Kidney (tissue), 14 donors: ENCODE results near the gene PANX2. TPM values are rescaled to one million over a fixed set of nuclear protein-coding genes. Genes with fewer than 3 reads are reported as not detected.
"Not testable (repeated sequence)": the region's sequence is repeated elsewhere in the genome, so short reads cannot be mapped to it uniquely, and the experiment has no call there.

Experiments
- DNase-seq, 5 donors: peaks; one replicate each; pipeline ENCODE4 v3.0.0-alpha.2; 2013 to 2020
- FAIRE-seq: peaks from 2 replicates; lab custom pipeline; 2012; peaks lifted over from hg19 to GRCh38; lab: Jason Lieb, UNC
- H3K27ac ChIP-seq, 2 donors: one replicate each; pipeline ENCODE4 v1.7.0; 2013; ENCODE audit warnings: low read depth in 2 of 2, low read length in 2 of 2, inconsistent platforms in 1 of 2
- H3K27me3 ChIP-seq: one replicate; pipeline ENCODE4 v1.7.1; 2013; ENCODE audit warnings: low read length, inconsistent platforms; ENCODE audit not compliant: control insufficient read depth, insufficient read depth
- H3K36me3 ChIP-seq, 3 donors: one replicate each; pipeline versions ENCODE4 v1.7.0 to v1.7.1; 2013; ENCODE audit warnings: low read length in 3 of 3, control low read depth in 1 of 3, inconsistent platforms in 1 of 3; ENCODE audit not compliant: insufficient read depth in 3 of 3, control insufficient read depth in 2 of 3
- H3K4me1 ChIP-seq, 3 donors: one replicate each; pipeline versions ENCODE4 v1.7.0 to v1.7.1; 2013; ENCODE audit warnings: low read length in 3 of 3, inconsistent platforms in 1 of 3, low read depth in 1 of 3; ENCODE audit not compliant: control insufficient read depth in 2 of 3, insufficient read depth in 2 of 3
- H3K4me3 ChIP-seq, 3 donors: one replicate each; pipeline versions ENCODE4 v1.7.0 to v1.8.1; 2013; ENCODE audit warnings: low read length in 3 of 3, control low read depth in 1 of 3, inconsistent platforms in 1 of 3
- H3K9ac ChIP-seq, 3 donors: one replicate each; pipeline versions ENCODE4 v1.7.0 to v1.7.1; 2013; ENCODE audit warnings: low read length in 3 of 3, control low read depth in 1 of 3, inconsistent platforms in 1 of 3
- H3K9me3 ChIP-seq, 3 donors: one replicate each; pipeline versions ENCODE4 v1.7.0 to v1.7.1; 2013; ENCODE audit warnings: low read length in 3 of 3, control low read depth in 1 of 3, inconsistent platforms in 1 of 3; ENCODE audit not compliant: control insufficient read depth in 2 of 3, insufficient read depth in 1 of 3
- intact Hi-C: fragments of 100-400 bp; cut with DNase I; formaldehyde crosslinking; loops from one replicate; pipeline ENCODE4 v1.11.1; 2022
- polyA plus RNA-seq: library from polyadenylated mRNA; stranded (reverse); fragments of 350-450 nt; fragmentation: Illumina TruSeq; extraction: RNeasy Lipid Tissue Mini Kit (QIAGEN cat#74804); gene quantifications from one replicate; pipeline ENCODE4 v1.2.3, GENCODE V29; 2014; ENCODE audit warnings: low read depth, low replicate concordance; ENCODE audit not compliant: insufficient read depth
- total RNA-seq: library from RNA; stranded (reverse); fragmentation: NEBNext Ultra II Directional; extraction: Animal tissue kit (Norgen Biotek cat#: 25700); gene quantifications from one replicate; pipeline ENCODE4 v1.2.1, GENCODE V29; 2021
- TF ChIP-seq, protein P1 (sequence below): IDR thresholded peaks from 3 replicates; pipeline ENCODE4 v1.5.1; 2012; ENCODE audit warnings: mild to moderate bottlenecking, moderate library complexity, borderline replicate concordance; ENCODE audit not compliant: insufficient read depth; ENCODE audit errors: extremely low read depth
- donor health status: control.
- donor health status: control.
- donor health status: control.
- donor health status: control.
- donor health status: control.
- donor health status: DM: yes; HTN: yes; CAD: no.
- donor health status: Normal renal cell carcinoma (clear cell type).

Gene PANX2
- total and polyA plus RNA-seq, 2 donors from 2014 or later: 1.0 to 4.3 TPM

DNA sequence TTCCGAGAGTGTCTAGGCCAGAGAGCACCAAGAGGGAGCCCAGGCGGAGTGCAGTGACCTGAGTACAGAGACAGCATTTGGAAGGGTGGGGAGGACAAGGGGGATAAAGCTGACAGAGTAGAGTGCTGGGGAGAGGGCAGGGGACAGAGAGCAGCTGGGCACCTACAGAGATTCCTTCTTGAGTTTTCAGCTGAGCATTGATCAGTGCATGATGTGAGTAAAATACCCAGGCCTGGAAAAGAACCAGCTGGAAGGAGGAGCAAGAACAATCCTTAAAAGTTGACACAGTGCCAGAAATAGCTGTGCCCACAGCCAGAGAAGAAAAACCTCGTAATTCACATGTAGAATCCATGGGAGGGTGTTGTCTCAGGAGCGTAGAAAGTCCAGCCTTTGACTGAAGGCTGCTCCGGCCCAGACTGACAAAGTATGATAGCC, 33.9 kb upstream of the PANX2 start:
- Histone ChIP-seq H3K27me3 (no peaks in the 10 kb centered on the region), H3K9ac (no peak overlapping the region), H3K4me1 (no peaks in the 10 kb centered on the region), H3K27ac (no peak overlapping the region), H3K9me3 (no peaks in the 10 kb centered on the region), H3K4me3 (no peak overlapping the region), H3K36me3 (no peaks in the 10 kb centered on the region)
- TF ChIP-seq, protein P1, sequence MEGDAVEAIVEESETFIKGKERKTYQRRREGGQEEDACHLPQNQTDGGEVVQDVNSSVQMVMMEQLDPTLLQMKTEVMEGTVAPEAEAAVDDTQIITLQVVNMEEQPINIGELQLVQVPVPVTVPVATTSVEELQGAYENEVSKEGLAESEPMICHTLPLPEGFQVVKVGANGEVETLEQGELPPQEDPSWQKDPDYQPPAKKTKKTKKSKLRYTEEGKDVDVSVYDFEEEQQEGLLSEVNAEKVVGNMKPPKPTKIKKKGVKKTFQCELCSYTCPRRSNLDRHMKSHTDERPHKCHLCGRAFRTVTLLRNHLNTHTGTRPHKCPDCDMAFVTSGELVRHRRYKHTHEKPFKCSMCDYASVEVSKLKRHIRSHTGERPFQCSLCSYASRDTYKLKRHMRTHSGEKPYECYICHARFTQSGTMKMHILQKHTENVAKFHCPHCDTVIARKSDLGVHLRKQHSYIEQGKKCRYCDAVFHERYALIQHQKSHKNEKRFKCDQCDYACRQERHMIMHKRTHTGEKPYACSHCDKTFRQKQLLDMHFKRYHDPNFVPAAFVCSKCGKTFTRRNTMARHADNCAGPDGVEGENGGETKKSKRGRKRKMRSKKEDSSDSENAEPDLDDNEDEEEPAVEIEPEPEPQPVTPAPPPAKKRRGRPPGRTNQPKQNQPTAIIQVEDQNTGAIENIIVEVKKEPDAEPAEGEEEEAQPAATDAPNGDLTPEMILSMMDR: no peak
- DNase-seq: peak in 3 of 5 donors; percentile 41 to 70 (median 66)
- no peak for FAIRE-seq
- intact Hi-C loops: no loop called here

DNA sequence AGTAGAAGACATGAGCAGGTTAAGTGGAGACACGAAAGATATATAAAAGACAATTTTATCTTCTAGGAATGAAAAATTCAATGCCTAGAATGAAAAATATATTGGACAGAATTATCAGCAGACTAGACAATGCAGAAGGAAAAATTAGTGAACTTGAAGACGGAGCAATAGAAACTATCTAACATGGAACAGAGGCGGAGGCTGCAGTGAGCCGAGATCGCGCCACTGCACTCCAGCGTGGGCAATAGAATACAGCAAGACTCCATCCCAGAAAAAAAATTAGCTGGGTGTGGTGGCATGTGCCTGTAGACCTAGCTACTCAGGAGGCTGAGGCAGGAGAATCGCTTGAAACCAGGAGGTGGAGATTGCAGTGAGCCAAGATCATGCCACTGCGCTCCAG, 33.3 kb upstream of the PANX2 start:
- not testable (repeated sequence) for DNase-seq

DNA sequence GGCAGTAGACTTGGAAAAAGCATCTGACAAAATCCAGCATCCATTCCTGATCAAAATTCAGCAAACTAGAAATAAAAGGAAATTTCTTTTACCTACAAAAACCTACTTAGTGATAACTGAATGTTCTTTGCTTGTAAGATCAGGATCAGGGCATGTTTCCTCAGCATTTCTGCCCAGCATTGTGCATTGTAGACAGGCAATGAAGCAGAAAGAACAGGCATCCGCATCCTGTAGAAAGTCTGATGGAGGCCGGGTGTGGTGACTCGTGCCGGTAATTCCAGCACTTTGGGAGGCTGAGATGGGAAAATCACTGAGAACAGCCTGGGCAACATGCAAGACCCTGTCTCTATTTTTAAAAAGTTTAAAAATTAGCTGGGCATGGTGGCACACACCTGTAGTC, 32.5 kb upstream of the PANX2 start:
- Histone ChIP-seq H3K9me3 (no peaks in the 10 kb centered on the region), H3K36me3 (no peaks in the 10 kb centered on the region), H3K4me1 (no peaks in the 10 kb centered on the region), H3K27ac (no peak overlapping the region), H3K9ac (no peak overlapping the region), H3K27me3 (no peaks in the 10 kb centered on the region), H3K4me3 (no peak overlapping the region)
- DNase-seq (no peak), FAIRE-seq (no peak)
- intact Hi-C loops: no loop called here
- TF ChIP-seq, protein P1: no peak

More for the DNA sequence above, 33.3 kb upstream of the PANX2 start:
- H3K4me3 ChIP-seq, H3K9ac ChIP-seq, H3K27me3 ChIP-seq, H3K4me1 ChIP-seq, H3K36me3 ChIP-seq, FAIRE-seq, H3K27ac ChIP-seq, intact Hi-C loops, H3K9me3 ChIP-seq: not testable (repeated sequence)

DNA sequence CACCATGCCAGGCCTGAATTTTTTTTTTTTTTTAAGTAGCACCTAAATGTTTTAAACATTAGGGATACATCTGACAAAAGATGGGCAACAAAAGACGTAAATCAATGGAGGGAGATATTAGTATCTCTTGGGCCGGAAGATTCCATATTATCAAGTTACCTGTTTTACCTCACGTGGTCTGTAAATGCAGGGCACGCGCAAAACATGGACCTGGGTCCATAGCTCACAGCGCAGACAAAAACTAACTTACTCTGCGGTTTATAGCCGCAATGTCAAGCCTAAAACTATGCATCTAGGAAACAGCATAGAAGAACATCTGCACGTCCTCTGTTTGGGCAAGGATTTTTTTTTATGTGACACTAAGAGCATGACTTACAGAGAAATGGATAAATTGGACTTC, 31.5 kb upstream of the PANX2 start:
- Histone ChIP-seq H3K4me3 (no peak overlapping the region), H3K36me3 (no peaks in the 10 kb centered on the region), H3K27ac (no peak overlapping the region), H3K9me3 (no peaks in the 10 kb centered on the region), H3K27me3 (no peaks in the 10 kb centered on the region), H3K9ac (no peak overlapping the region), H3K4me1 (no peaks in the 10 kb centered on the region)
- intact Hi-C loops: no loop called here
- FAIRE-seq: no peak
- TF ChIP-seq, protein P1: no peak
- no peak for DNase-seq
